DOHH2 (cell line): ENCODE data around the gene PRX.

ENCODE experiments used
- H3F3A ChIP-seq: fragments of 200-600 bp; sonication (generic), shearing (Covaris generic); 2 replicates; pipeline ENCODE4 v1.6.0; 2016; ENCODE audit warnings: antibody characterized with exemption, mild to moderate bottlenecking; ENCODE audit not compliant: control insufficient read depth, insufficient read depth
- H3K27ac ChIP-seq: fragments of 200-600 bp; sonication (generic); 2 replicates; pipeline ENCODE4 v1.5.1; 2014; ENCODE audit warnings: low read depth, mild to moderate bottlenecking, low read length, moderate library complexity
- H3K27me3 ChIP-seq: fragments of 200-600 bp; sonication (generic); 2 replicates; pipeline ENCODE4 v1.6.1; 2014; ENCODE audit warnings: mild to moderate bottlenecking, low read length, mixed read lengths; ENCODE audit not compliant: control insufficient read depth
- H3K36me3 ChIP-seq: fragments of 200-600 bp; sonication (generic); 2 replicates; pipeline ENCODE4 v1.6.1; 2014; ENCODE audit warnings: mild to moderate bottlenecking, low read length, moderate library complexity, mixed read lengths; ENCODE audit not compliant: control insufficient read depth
- H3K4me1 ChIP-seq: fragments of 200-600 bp; sonication (generic); 2 replicates; pipeline ENCODE4 v1.6.1; 2014; ENCODE audit warnings: mild to moderate bottlenecking, low read length, mixed read lengths; ENCODE audit not compliant: control insufficient read depth
- H3K4me2 ChIP-seq: fragments of 200-600 bp; sonication (generic); 2 replicates; pipeline ENCODE4 v1.6.0; 2014; ENCODE audit warnings: mild to moderate bottlenecking, low read length, moderate library complexity
- H3K4me3 ChIP-seq: fragments of 200-600 bp; sonication (generic); 2 replicates; pipeline ENCODE4 v1.5.1; 2014; ENCODE audit warnings: mild to moderate bottlenecking, low read length, mixed read lengths
- H3K79me2 ChIP-seq: fragments of 200-600 bp; sonication (generic); 2 replicates; pipeline ENCODE4 v1.6.1; 2014; ENCODE audit warnings: mild to moderate bottlenecking, low read length, mixed read lengths; ENCODE audit not compliant: control insufficient read depth
- H3K9me2 ChIP-seq: fragments of 200-600 bp; sonication (generic); replicated peaks from 2 replicates; pipeline ENCODE4 v1.6.1; 2014; ENCODE audit warnings: mild to moderate bottlenecking, low read length, mixed read lengths; ENCODE audit not compliant: control insufficient read depth
- H3K9me3 ChIP-seq: fragments of 200-600 bp; sonication (generic); 2 replicates; pipeline ENCODE4 v1.6.1; 2014; ENCODE audit warnings: antibody characterized with exemption, low read length, mixed read lengths; ENCODE audit not compliant: control insufficient read depth, insufficient read depth
- H4K20me1 ChIP-seq: fragments of 200-600 bp; sonication (generic); 2 replicates; pipeline ENCODE4 v1.6.0; 2014; ENCODE audit warnings: low read depth, mild to moderate bottlenecking, antibody characterized with exemption, low read length, moderate library complexity; ENCODE audit not compliant: control insufficient read depth, insufficient read depth
- CTCF ChIP-seq: fragments of 200-600 bp; sonication (generic); IDR thresholded peaks from one replicate; pipeline ENCODE4 v1.5.1; 2014; ENCODE audit warnings: antibody characterized with exemption, mild to moderate bottlenecking, low read depth, low read length; ENCODE audit not compliant: poor library complexity, severe bottlenecking
- EZH2phosphoT487 ChIP-seq: fragments of 200-600 bp; sonication (generic); IDR thresholded peaks from 2 replicates; pipeline ENCODE4 v1.6.1; 2017; ENCODE audit warnings: borderline replicate concordance, mild to moderate bottlenecking, antibody characterized with exemption, low read length, moderate library complexity, mixed read lengths

PRX gene

DNA sequence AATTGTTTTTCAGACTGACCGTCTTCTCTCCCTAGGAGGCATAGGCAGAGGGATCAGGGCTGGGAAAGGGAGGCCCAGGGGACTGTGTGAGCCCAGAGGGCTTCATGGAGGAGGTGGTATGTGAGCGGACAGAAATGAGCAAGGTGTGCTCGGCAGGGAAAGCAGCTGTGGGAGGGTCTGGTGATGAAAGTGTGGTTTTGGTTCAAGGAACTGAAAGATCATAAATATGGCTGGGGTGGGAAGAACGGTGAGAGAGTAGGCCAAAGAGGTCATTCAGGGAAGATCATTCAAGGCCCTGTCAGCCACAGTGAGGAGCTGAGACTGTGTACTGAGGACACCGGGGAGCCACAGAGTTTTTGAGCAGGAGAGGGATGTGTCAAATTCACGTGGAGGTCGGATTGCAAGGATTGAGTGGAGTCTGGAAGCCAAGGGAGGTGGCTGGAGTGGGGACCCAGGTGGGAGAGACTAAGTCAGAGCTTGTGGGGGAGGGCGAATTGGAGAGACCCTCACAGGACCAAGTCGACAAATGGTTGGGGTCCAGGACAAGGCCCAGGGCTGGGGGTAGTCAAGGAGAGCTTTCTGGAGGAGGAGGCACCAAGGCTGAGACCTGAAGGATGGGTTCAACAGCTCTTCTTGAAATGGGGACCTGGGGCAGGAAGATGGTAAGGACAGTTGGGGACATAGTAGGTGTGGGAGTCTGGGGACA is 57.0 kb downstream of the PRX start:
- H3K27ac ChIP-seq: no peak overlapping the region
- peak overlapping the region; percentile 17; the same call in 1 of the 2 replicates for H3K4me2 ChIP-seq
- peaks cover 11% of the 10 kb centered on the region; the same call in 1 of the 2 replicates for H3F3A ChIP-seq
- peaks cover 6% of the 10 kb centered on the region; the same call in 1 of the 2 replicates for H3K79me2 ChIP-seq
- H3K36me3 ChIP-seq: no peaks in the 10 kb centered on the region
- H3K27me3 ChIP-seq: no peaks in the 10 kb centered on the region
- H3K9me2 ChIP-seq: no peaks in the 10 kb centered on the region
- H3K9me3 ChIP-seq: no peaks in the 10 kb centered on the region
- peaks cover 38% of the 10 kb centered on the region for H3K4me1 ChIP-seq
- no peaks in the 10 kb centered on the region for H4K20me1 ChIP-seq
- no peak overlapping the region for H3K4me3 ChIP-seq
- no peak for TF ChIP-seq EZH2phosphoT487
- no peak for TF ChIP-seq CTCF

DNA sequence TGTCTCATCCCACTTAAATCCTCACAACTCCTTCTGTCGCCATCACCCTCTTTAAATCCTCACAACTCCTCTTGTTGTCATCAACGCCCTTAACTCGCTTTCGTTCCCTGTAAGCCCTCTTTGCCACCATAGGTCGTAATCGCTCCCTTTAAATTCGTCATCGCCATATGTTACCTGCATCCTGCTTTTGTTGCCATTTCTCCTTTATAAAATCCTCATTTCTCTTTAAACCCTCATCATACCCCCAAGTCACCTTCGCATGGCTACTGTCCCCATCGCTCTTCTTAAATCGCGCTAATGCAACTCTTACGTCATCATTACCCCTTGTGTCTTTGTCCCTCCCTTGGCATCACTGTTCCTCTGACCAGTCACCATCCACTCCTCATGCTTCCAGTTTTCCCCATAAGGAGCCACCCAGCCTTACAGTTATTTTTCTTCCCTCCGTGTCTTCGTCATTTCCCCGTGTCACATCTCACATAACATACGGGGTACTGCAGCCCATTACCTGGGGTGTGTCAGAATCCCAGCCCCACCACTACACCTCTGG is 64.1 kb downstream of the PRX start:
- peaks cover 3% of the 10 kb centered on the region; the same call in 1 of the 2 replicates for H3F3A ChIP-seq
- H3K4me1 ChIP-seq: peaks cover 13% of the 10 kb centered on the region
- no peaks in the 10 kb centered on the region for H3K9me2 ChIP-seq
- H3K4me3 ChIP-seq: peak overlapping the region; percentile 79
- H4K20me1 ChIP-seq: no peaks in the 10 kb centered on the region
- peaks cover 42% of the 10 kb centered on the region for H3K79me2 ChIP-seq
- no peaks in the 10 kb centered on the region for H3K9me3 ChIP-seq
- peaks cover 14% of the 10 kb centered on the region for H3K36me3 ChIP-seq
- H3K27me3 ChIP-seq: no peaks in the 10 kb centered on the region
- H3K4me2 ChIP-seq: peak overlapping the region; percentile 74
- H3K27ac ChIP-seq: no peak overlapping the region
- no peak for TF ChIP-seq CTCF
- TF ChIP-seq EZH2phosphoT487: no peak

DNA sequence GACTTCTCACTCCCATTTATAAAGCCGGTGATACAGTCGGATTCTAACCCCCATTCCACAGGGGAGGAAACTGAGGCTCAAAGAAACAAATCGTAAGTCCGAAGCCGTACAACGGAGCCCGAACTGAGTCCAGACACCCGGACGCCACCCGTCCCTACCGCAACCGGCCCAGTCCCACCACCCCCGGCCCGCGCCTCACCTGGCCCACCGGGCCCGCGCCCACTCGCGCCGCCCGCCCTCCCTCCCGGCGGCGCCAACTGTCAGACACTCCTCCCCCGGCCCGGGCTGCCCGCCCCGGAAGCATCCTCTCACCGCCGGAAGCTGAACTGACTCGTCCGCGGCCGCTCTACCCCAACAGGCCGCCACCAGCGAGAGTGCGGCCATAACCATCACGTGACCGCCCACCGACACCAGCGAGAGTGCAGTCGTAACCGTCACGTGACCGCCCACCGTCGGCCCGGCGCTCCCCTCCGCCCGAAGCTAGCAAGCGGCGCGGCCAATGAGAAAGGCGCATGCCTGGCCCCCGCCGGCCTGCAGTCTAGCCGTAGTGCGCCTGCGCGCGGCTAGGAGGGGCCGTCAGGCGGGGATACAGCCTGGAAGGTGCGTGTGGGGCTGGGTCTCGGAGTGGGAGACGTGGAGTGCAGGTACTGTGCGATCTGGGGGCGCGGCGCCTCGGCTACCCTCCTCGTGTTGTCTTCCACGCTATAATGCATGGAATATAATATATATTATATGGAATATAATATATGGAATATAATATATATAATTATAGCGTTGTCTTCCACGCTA is 64.9 kb downstream of the PRX start, which contains the start of the genes C19orf47 and PLD3:
Gene C19orf47, minus strand, starts transcription at position 273 of the 789 bp plus-strand sequence. CDS start 6,540 bp downstream, outside the sequence.
Gene PLD3, plus strand, starts transcription at position 571 of the 789 bp plus-strand sequence. CDS start 17,789 bp downstream, outside the sequence.
- peak within 1 kb of the TSS; percentile 48 for H3K27ac ChIP-seq
- peak within 1 kb of the TSS; percentile 77 for H3K4me2 ChIP-seq
- no peaks in the 10 kb centered on the region for H3K9me2 ChIP-seq

More for the DNA sequence above, 64.9 kb downstream of the PRX start, which contains the start of the genes C19orf47 and PLD3:
- H4K20me1 ChIP-seq: no peaks in the 10 kb centered on the region; the same call in 1 of the 2 replicates
- peaks cover 3% of the 10 kb centered on the region; the same call in 1 of the 2 replicates for H3F3A ChIP-seq
- peaks cover 13% of the 10 kb centered on the region for H3K4me1 ChIP-seq
- no peaks in the 10 kb centered on the region for H3K9me3 ChIP-seq
- peak within 1 kb of the TSS; percentile 79 for H3K4me3 ChIP-seq
- H3K79me2 ChIP-seq: peaks cover 48% of the 10 kb centered on the region
- no peak for TF ChIP-seq EZH2phosphoT487
- TF ChIP-seq CTCF: no peak
- H3K27me3 ChIP-seq: no peaks in the 10 kb centered on the region
- peaks cover 14% of the 10 kb centered on the region for H3K36me3 ChIP-seq
